Measurements from ENCODE around the gene RALY. TPM values are rescaled to one million over a fixed set of nuclear protein-coding genes. Genes with fewer than 3 reads are reported as not detected.

Gene RALY
- total RNA-seq, 1 donor from 2014 or later, result 236 TPM

- Mint-ChIP-seq H3K4me1 (ENCODE audit: low read depth) (peaks cover 28% of the 10 kb centered on the region), H3K4me3 (ENCODE audit: low read depth) (no peak overlapping the region), H3K27me3 (no peaks in the 10 kb centered on the region), H3K9me3 (ENCODE audit: low read depth) (no peaks in the 10 kb centered on the region), H3K36me3 (ENCODE audit: insufficient read depth) (peaks cover 12% of the 10 kb centered on the region), H3K27ac (no peak overlapping the region)
- no peak for TF ChIP-seq CTCF (IDR thresholded peaks at IDR 0.05; ENCODE audit: unreplicated experiment)
- no peak for DNase-seq (ENCODE audit: low spot score, unreplicated experiment)
Observed at GRCh38 chr20:34029415-34029814, 35.7 kb downstream of the RALY start.

DNA sequence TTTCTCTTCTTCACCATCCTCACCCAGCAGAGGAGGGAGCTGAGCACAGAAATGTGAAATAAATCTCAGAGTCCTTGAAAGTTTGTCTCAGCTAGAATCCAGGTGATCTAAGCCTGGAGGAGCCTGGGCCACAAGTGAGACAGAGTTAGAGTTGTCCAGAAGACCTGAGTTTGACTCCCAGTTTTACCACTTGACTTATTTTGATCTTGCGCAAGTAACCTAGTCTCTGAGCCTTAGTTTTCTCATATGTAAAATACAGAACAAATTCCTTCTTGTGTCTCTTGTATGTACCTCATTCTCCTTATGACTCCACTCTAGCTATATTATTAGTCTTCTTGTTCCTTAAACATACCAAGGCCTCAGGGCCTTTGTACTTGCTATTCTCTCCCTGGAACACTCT lies 36.7 kb downstream of the RALY start:
- Mint-ChIP-seq H3K4me1 (ENCODE audit: low read depth) (peaks cover 18% of the 10 kb centered on the region), H3K4me3 (ENCODE audit: low read depth) (no peak overlapping the region), H3K36me3 (ENCODE audit: insufficient read depth) (peaks cover 14% of the 10 kb centered on the region), H3K27ac (peak overlapping the region; percentile 80), H3K27me3 (no peaks in the 10 kb centered on the region), H3K9me3 (ENCODE audit: low read depth) (no peaks in the 10 kb centered on the region)
- DNase-seq (ENCODE audit: low spot score, unreplicated experiment), result no peak
- TF ChIP-seq CTCF (IDR thresholded peaks at IDR 0.05; ENCODE audit: unreplicated experiment), result no peak

GRCh38 chr20:34033903-34034302 lies 40.2 kb downstream of the RALY start:
- no peak for TF ChIP-seq CTCF (IDR thresholded peaks at IDR 0.05; ENCODE audit: unreplicated experiment)
- H3K27ac Mint-ChIP-seq, result no peak overlapping the region
- peaks cover 26% of the 10 kb centered on the region for H3K4me1 Mint-ChIP-seq (ENCODE audit: low read depth)
- peaks cover 15% of the 10 kb centered on the region for H3K36me3 Mint-ChIP-seq (ENCODE audit: insufficient read depth)
- no peaks in the 10 kb centered on the region for H3K9me3 Mint-ChIP-seq (ENCODE audit: low read depth)
- no peak overlapping the region for H3K4me3 Mint-ChIP-seq (ENCODE audit: low read depth)
- no peak for DNase-seq (ENCODE audit: low spot score, unreplicated experiment)
- no peaks in the 10 kb centered on the region for H3K27me3 Mint-ChIP-seq

- TF ChIP-seq CTCF (IDR thresholded peaks at IDR 0.05; ENCODE audit: unreplicated experiment), result no peak
- H3K36me3 Mint-ChIP-seq (ENCODE audit: insufficient read depth), result peaks cover 14% of the 10 kb centered on the region
- H3K4me3 Mint-ChIP-seq (ENCODE audit: low read depth), result no peak overlapping the region
- no peak for DNase-seq (ENCODE audit: low spot score, unreplicated experiment)
- H3K27ac Mint-ChIP-seq, result peak overlapping the region; percentile 18
- H3K4me1 Mint-ChIP-seq (ENCODE audit: low read depth), result peaks cover 30% of the 10 kb centered on the region
- H3K27me3 Mint-ChIP-seq, result no peaks in the 10 kb centered on the region
- H3K9me3 Mint-ChIP-seq (ENCODE audit: low read depth), result no peaks in the 10 kb centered on the region
Observed at GRCh38 chr20:34037121-34037520, 43.4 kb downstream of the RALY start.

DNA sequence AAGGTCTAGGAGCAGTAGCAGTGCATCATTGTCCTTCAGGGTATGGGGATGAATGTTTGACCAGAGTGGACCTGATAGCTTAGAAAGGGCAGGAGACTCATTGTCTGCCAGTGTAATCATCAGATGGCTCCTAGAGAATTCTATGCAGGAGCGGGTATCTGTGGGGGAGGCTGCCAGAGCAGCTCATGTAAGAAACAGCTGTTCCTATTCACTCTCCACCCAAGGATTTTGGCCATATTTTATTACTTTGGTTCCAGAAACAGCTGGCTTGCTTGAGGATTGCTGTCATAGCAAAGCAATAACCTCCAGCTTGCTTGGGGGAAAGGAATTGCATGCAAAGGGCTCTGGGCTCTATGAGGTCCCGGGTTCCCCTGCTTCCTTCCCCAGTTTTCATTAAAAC lies 44.1 kb downstream of the RALY start:
- DNase-seq (ENCODE audit: low spot score, unreplicated experiment), result no peak
- H3K4me1 Mint-ChIP-seq (ENCODE audit: low read depth), result peaks cover 30% of the 10 kb centered on the region

More for the DNA sequence above, 44.1 kb downstream of the RALY start:
- TF ChIP-seq CTCF (IDR thresholded peaks at IDR 0.05; ENCODE audit: unreplicated experiment), result no peak
- Mint-ChIP-seq H3K4me3 (ENCODE audit: low read depth) (no peak overlapping the region), H3K36me3 (ENCODE audit: insufficient read depth) (peaks cover 11% of the 10 kb centered on the region), H3K9me3 (ENCODE audit: low read depth) (no peaks in the 10 kb centered on the region), H3K27me3 (no peaks in the 10 kb centered on the region), H3K27ac (no peak overlapping the region)

Measured in progenitor cell of endocrine pancreas (in vitro differentiated cells).